Activated naive CD4-positive, alpha-beta T cell treated with anti-CD3 and anti-CD28 coated beads, Interleukin-2, amount 50 U/mL, for 24 hours (primary cell): ENCODE measurements around the gene HAUS8.

ENCODE experiments used
- H3K27ac Mint-ChIP-seq: one replicate; pipeline ENCODE4 v1.8.0; 2021; ENCODE audit warnings: mild to moderate bottlenecking, mixed read lengths
- H3K27me3 Mint-ChIP-seq: one replicate; pipeline ENCODE4 v1.8.0; 2021; ENCODE audit warnings: mixed read lengths
- H3K36me3 Mint-ChIP-seq: one replicate; pipeline ENCODE4 v1.8.0; 2021; ENCODE audit warnings: mixed read lengths
- H3K4me1 Mint-ChIP-seq: one replicate; pipeline ENCODE4 v1.8.0; 2021; ENCODE audit warnings: mixed read lengths
- H3K4me3 Mint-ChIP-seq: one replicate; pipeline ENCODE4 v1.8.0; 2021; ENCODE audit warnings: mild to moderate bottlenecking, mixed read lengths
- H3K9me3 Mint-ChIP-seq: one replicate; pipeline ENCODE4 v1.8.0; 2021; ENCODE audit warnings: mixed read lengths

The HAUS8 gene

GRCh38 chr19:17075035-17075863 is at the start of gene HAUS8, which contains the start of gene MYO9B:
Gene HAUS8, minus strand, starts transcription at chr19:17075452. Its CDS starts 30 bp downstream, at chr19:17075422.
Gene MYO9B, plus strand, starts transcription at chr19:17075777. Its CDS starts 25,941 bp downstream, at chr19:17101718.
- peak within 1 kb of the TSS; percentile 98 for H3K4me3 Mint-ChIP-seq
- no peaks in the 10 kb centered on the region for H3K9me3 Mint-ChIP-seq
- H3K4me1 Mint-ChIP-seq, result peaks cover 55% of the 10 kb centered on the region
- H3K27ac Mint-ChIP-seq, result peak within 1 kb of the TSS; percentile 98
- H3K36me3 Mint-ChIP-seq, result peaks cover 2% of the 10 kb centered on the region
- H3K27me3 Mint-ChIP-seq, result no peaks in the 10 kb centered on the region

GRCh38 chr19:17124025-17124424 is 48.8 kb upstream of the HAUS8 start:
- Mint-ChIP-seq H3K27me3 (no peaks in the 10 kb centered on the region), H3K9me3 (no peaks in the 10 kb centered on the region), H3K27ac (no peak overlapping the region), H3K36me3 (peaks cover 11% of the 10 kb centered on the region), H3K4me1 (peaks cover 41% of the 10 kb centered on the region), H3K4me3 (no peak overlapping the region)

- Mint-ChIP-seq H3K4me3 (no peak overlapping the region), H3K4me1 (peaks cover 41% of the 10 kb centered on the region), H3K27ac (no peak overlapping the region), H3K36me3 (peaks cover 12% of the 10 kb centered on the region), H3K9me3 (no peaks in the 10 kb centered on the region), H3K27me3 (no peaks in the 10 kb centered on the region)
These were observed 47.8 kb upstream of the HAUS8 start for GRCh38 chr19:17123041-17123440.

GRCh38 chr19:17121736-17122293 is 46.6 kb upstream of the HAUS8 start:
- H3K36me3 Mint-ChIP-seq, result peaks cover 12% of the 10 kb centered on the region
- H3K27ac Mint-ChIP-seq, result no peak overlapping the region
- no peak overlapping the region for H3K4me3 Mint-ChIP-seq
- peaks cover 32% of the 10 kb centered on the region for H3K4me1 Mint-ChIP-seq
- H3K9me3 Mint-ChIP-seq, result no peaks in the 10 kb centered on the region
- no peaks in the 10 kb centered on the region for H3K27me3 Mint-ChIP-seq

- Mint-ChIP-seq H3K36me3 (peaks cover 16% of the 10 kb centered on the region), H3K9me3 (no peaks in the 10 kb centered on the region), H3K4me3 (no peak overlapping the region), H3K27me3 (no peaks in the 10 kb centered on the region), H3K4me1 (peaks cover 13% of the 10 kb centered on the region), H3K27ac (no peak overlapping the region)
These were observed 43.7 kb upstream of the HAUS8 start for GRCh38 chr19:17118957-17119356.

- Mint-ChIP-seq H3K4me1 (peaks cover 20% of the 10 kb centered on the region), H3K27me3 (no peaks in the 10 kb centered on the region), H3K36me3 (peaks cover 13% of the 10 kb centered on the region), H3K9me3 (no peaks in the 10 kb centered on the region), H3K4me3 (no peak overlapping the region), H3K27ac (no peak overlapping the region)
These were observed 41.9 kb upstream of the HAUS8 start for GRCh38 chr19:17116996-17117702.

- Mint-ChIP-seq H3K4me3 (no peak overlapping the region), H3K9me3 (no peaks in the 10 kb centered on the region), H3K27me3 (no peaks in the 10 kb centered on the region), H3K36me3 (peaks cover 11% of the 10 kb centered on the region), H3K27ac (no peak overlapping the region), H3K4me1 (peaks cover 34% of the 10 kb centered on the region)
These were observed 39.2 kb upstream of the HAUS8 start for GRCh38 chr19:17114414-17114831.

- no peak overlapping the region for H3K4me3 Mint-ChIP-seq
- peaks cover 7% of the 10 kb centered on the region for H3K36me3 Mint-ChIP-seq
- H3K27me3 Mint-ChIP-seq, result no peaks in the 10 kb centered on the region
- no peaks in the 10 kb centered on the region for H3K9me3 Mint-ChIP-seq
- H3K27ac Mint-ChIP-seq, result no peak overlapping the region
- H3K4me1 Mint-ChIP-seq, result peaks cover 38% of the 10 kb centered on the region
These were observed 38.0 kb upstream of the HAUS8 start for GRCh38 chr19:17113127-17113785.

GRCh38 chr19:17112700-17113099 is 37.4 kb upstream of the HAUS8 start:
- H3K36me3 Mint-ChIP-seq, result peaks cover 7% of the 10 kb centered on the region
- no peaks in the 10 kb centered on the region for H3K9me3 Mint-ChIP-seq

GRCh38 chr19:17112271-17112670 is 37.0 kb upstream of the HAUS8 start:
- H3K4me3 Mint-ChIP-seq, result no peak overlapping the region
- H3K4me1 Mint-ChIP-seq, result peaks cover 45% of the 10 kb centered on the region
- H3K27me3 Mint-ChIP-seq, result no peaks in the 10 kb centered on the region
- peaks cover 7% of the 10 kb centered on the region for H3K36me3 Mint-ChIP-seq
- H3K27ac Mint-ChIP-seq, result no peak overlapping the region
- no peaks in the 10 kb centered on the region for H3K9me3 Mint-ChIP-seq

More at GRCh38 chr19:17112700-17113099, 37.4 kb upstream of the HAUS8 start:
- no peaks in the 10 kb centered on the region for H3K27me3 Mint-ChIP-seq
- H3K4me3 Mint-ChIP-seq, result no peak overlapping the region
- peaks cover 42% of the 10 kb centered on the region for H3K4me1 Mint-ChIP-seq
- H3K27ac Mint-ChIP-seq, result no peak overlapping the region

GRCh38 chr19:17111766-17112165 is 36.5 kb upstream of the HAUS8 start:
- Mint-ChIP-seq H3K27me3 (no peaks in the 10 kb centered on the region), H3K36me3 (peaks cover 7% of the 10 kb centered on the region), H3K27ac (peak overlapping the region; percentile 31), H3K4me1 (peaks cover 45% of the 10 kb centered on the region), H3K4me3 (no peak overlapping the region), H3K9me3 (no peaks in the 10 kb centered on the region)

- H3K4me1 Mint-ChIP-seq, result peaks cover 42% of the 10 kb centered on the region
- H3K27me3 Mint-ChIP-seq, result no peaks in the 10 kb centered on the region
- no peaks in the 10 kb centered on the region for H3K9me3 Mint-ChIP-seq
- no peak overlapping the region for H3K4me3 Mint-ChIP-seq
- H3K27ac Mint-ChIP-seq, result no peak overlapping the region
- peaks cover 6% of the 10 kb centered on the region for H3K36me3 Mint-ChIP-seq
These were observed 35.3 kb upstream of the HAUS8 start for GRCh38 chr19:17110599-17110966.

GRCh38 chr19:17109962-17110598 is 34.8 kb upstream of the HAUS8 start:
- no peak overlapping the region for H3K4me3 Mint-ChIP-seq
- no peak overlapping the region for H3K27ac Mint-ChIP-seq
- H3K9me3 Mint-ChIP-seq, result no peaks in the 10 kb centered on the region
- H3K36me3 Mint-ChIP-seq, result peaks cover 6% of the 10 kb centered on the region
- H3K4me1 Mint-ChIP-seq, result peaks cover 40% of the 10 kb centered on the region
- H3K27me3 Mint-ChIP-seq, result no peaks in the 10 kb centered on the region

GRCh38 chr19:17109300-17109699 is 34.0 kb upstream of the HAUS8 start:
- H3K9me3 Mint-ChIP-seq, result no peaks in the 10 kb centered on the region
- peaks cover 40% of the 10 kb centered on the region for H3K4me1 Mint-ChIP-seq
- H3K4me3 Mint-ChIP-seq, result no peak overlapping the region
- no peak overlapping the region for H3K27ac Mint-ChIP-seq
- peaks cover 9% of the 10 kb centered on the region for H3K36me3 Mint-ChIP-seq
- no peaks in the 10 kb centered on the region for H3K27me3 Mint-ChIP-seq

- Mint-ChIP-seq H3K9me3 (no peaks in the 10 kb centered on the region), H3K36me3 (peaks cover 6% of the 10 kb centered on the region), H3K27ac (no peak overlapping the region), H3K4me3 (no peak overlapping the region), H3K27me3 (no peaks in the 10 kb centered on the region), H3K4me1 (peaks cover 41% of the 10 kb centered on the region)
These were observed 33.2 kb upstream of the HAUS8 start for GRCh38 chr19:17108453-17108784.
